Myocyte (in vitro differentiated cells): ENCODE results near the gene SLC24A3. TPM values are rescaled to one million over a fixed set of nuclear protein-coding genes. Genes with fewer than 3 reads are reported as not detected.

Experiments
- DNase-seq: peaks from one replicate; pipeline ENCODE4 v3.0.0-alpha.2; 2012; ENCODE audit warnings: low read depth
- total RNA-seq: library from RNA; depleted of rRNA; stranded (reverse); fragments of >200 nt; gene quantifications from 2 replicates; pipeline ENCODE4 v1.2.3, GENCODE V29; 2014

The SLC24A3 gene
- total RNA-seq, 1 donor from 2014 or later: 0.03 TPM

GRCh38 chr20:19758501-19759331, 546.3 kb downstream of the SLC24A3 start:
- DNase-seq: peak; percentile 90

- DNase-seq: no peak
Measured at GRCh38 chr20:19760371-19760721, 547.9 kb downstream of the SLC24A3 start.

- no peak for DNase-seq
Measured at GRCh38 chr20:19761326-19761725, 548.9 kb downstream of the SLC24A3 start.

GRCh38 chr20:19761841-19762240, 549.4 kb downstream of the SLC24A3 start:
- peak; percentile 49 for DNase-seq

- peak; percentile 58 for DNase-seq
Measured at GRCh38 chr20:19764207-19764606, 551.8 kb downstream of the SLC24A3 start.

GRCh38 chr20:19765266-19765665, 552.8 kb downstream of the SLC24A3 start:
- no peak for DNase-seq

GRCh38 chr20:19765913-19766312, 553.5 kb downstream of the SLC24A3 start:
- DNase-seq: no peak

GRCh38 chr20:19767070-19767469, 554.6 kb downstream of the SLC24A3 start:
- no peak for DNase-seq

GRCh38 chr20:19768325-19768842, 555.9 kb downstream of the SLC24A3 start:
- DNase-seq: no peak

- DNase-seq: peak; percentile 75
Measured at GRCh38 chr20:19769507-19769906, 557.1 kb downstream of the SLC24A3 start.

- DNase-seq: no peak
Measured at GRCh38 chr20:19770375-19770774, 557.9 kb downstream of the SLC24A3 start.

GRCh38 chr20:19771031-19771430, 558.6 kb downstream of the SLC24A3 start:
- DNase-seq: no peak
